RKO (cell line): ENCODE data around the gene F13B.
A peak's percentile ranks its signal among the peaks of the same experiment; 100 is the strongest.
"Not testable (repeated sequence)": the region's sequence is repeated elsewhere in the genome, so short reads cannot be mapped to it uniquely, and the experiment has no call there.

Experiments
- DNase-seq: peaks from one replicate; pipeline ENCODE4 v3.0.0-alpha.2; 2016; ENCODE audit warnings: low spot score

Gene F13B

GRCh38 chr1:197042676-197043341 is 24.3 kb downstream of the F13B start:
- no peak for DNase-seq

DNA sequence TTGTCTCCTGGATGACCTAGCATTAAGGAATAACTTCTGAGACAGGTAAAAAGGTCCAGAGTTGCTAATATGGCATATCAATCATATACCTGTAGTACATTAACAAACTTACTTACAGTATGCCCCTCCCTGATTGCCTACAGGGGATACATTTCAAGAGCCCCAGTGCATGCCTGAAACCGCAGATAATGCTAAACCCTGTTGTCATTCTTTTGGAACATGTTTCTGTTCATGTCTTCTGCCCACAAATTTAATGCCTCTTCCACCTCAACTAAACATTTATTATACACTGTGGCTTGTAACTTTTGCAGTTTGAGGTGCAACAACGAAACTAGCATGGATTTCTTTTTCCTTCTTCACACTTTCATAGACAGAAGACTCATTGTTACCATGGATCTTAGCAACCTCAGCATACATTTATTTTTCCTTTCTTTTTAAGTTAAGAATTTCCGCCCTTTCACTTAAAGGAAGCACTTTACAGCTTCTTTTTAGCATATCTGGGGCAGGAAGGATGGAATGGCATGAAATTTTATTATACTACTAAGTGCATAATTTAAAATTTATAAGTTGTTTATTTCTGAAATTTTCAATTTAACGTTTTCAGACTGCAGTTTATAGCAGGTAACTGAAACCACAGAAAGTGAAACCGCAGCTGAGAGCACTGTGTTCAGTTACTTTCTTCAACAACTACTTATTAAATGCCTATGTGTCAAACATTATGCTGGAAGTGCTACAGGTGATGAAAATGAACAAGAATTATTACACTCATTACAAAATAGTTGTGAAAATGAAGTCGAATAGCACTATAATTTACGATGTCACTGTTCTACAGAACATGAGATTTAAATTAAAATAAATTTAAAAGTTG is 25.3 kb downstream of the F13B start:
- DNase-seq: no peak

- DNase-seq: no peak
Observed at GRCh38 chr1:197036861-197037260, 30.2 kb downstream of the F13B start.

DNA sequence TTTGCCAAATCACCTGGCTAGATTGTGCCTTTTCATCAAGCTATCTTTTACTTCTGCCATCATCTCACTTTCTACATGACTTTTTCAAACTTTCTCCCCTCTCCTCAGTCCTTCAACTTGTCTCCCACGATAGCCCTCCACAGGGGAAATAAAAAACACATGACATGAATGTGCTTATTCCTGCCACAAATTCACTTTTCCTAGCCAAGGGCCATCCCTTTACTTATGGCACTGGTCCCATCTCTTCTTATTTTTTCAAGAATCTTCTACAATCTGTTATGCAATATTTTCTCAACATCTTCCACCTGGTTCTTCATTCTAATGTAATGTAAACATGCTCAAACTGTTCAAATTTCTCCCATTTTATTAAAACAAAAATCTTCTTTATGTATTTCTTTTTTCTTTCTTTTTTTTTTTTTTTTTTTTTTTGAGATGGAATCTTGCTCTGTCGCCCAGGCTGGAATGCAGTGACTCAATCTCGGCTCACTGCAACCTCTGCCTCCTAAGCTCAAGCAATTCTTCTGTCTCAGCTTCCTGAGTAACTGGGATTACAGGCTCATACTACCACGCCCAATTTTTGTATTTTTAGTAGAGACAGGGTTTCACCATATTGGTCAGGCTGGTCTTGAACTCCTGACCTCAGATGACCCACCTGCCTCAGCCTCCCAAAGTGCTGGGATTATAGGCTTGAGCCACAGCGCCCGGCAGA is 32.3 kb downstream of the F13B start:
- peak; percentile 76 for DNase-seq

DNA sequence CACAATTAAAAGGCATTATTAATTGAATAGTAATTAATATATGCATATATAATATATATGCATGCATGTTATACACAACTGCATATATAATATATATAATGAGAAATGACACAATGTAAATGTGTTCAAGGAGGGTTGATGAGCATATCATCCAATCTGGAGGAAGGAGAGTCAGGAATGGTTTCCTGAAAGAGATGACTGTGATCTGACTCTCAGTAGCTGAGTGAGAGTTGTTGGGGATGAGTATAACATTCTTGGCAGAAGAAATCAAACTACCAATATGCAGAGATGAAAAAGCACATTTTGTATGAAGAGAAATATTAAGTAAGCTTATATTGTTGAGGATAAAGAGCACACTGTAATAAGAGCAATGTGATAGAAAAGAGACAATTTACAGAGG is 37.3 kb downstream of the F13B start:
- DNase-seq: peak; percentile 28

DNA sequence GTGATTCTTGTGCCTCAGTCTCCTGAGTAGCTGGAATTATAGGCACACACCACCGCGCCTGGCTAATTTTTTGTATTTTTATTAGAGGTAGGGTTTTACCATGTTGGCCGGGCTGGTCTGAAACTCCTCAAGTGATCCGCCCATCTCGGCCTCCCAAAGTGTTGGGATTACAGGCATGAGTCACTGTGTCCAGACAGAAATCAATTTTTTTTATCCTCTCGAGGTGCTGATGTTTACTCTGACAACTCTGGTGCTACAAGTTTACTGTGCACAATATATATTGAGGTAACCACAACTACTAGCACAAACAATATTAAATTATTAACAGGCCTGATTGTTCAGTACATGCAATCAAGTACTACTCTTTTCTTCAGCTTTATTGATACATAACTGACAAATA is 39.7 kb downstream of the F13B start:
- no peak for DNase-seq

DNA sequence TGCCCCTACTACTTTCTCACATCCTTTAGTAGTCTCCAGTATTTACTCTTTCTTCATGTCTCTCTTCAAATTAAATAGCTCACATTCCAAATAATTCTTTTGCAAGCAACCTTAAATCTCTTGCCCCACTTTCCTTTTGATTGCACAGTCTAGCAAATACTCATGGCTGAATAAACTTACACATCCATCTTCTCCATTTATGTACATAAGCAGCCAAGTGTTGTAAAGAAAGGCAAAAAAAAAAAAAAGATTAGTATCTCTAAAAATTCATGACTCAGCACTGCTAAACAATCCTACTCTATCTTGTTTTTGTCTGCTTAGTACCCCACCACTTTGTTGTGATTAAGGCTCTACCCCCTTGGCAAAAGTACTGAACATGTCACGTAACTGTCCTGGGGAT is 42.6 kb downstream of the F13B start:
- DNase-seq: no peak

GRCh38 chr1:197021716-197022115 is 45.3 kb downstream of the F13B start:
- no peak for DNase-seq

DNA sequence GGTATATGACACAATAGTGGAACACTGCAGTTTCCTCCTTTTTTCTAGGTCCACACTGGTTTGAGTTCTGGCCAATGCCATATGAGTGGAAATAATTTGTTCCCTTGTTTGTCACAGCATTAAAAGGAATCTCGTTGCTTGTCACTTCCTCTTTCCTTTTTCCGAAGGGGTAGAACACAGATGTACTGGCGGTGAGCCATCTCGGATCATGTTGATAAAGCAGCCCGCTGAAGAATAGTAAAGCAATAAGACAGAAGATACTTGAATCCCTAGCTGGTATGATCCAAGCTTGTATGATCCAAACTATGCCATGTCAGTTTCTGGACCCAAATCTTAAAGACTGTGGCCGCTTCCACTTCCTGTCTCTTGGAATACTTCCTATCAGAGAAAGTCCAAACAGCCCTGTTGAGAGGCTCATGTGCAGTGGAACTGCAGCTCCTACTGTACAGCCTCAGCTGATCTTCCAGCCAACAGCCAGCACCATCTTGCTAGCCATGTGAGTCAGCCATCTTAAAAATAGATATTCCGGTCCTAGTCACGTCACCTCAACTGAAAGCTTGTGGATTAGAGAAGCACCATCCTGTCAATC is 49.4 kb downstream of the F13B start:
- no peak for DNase-seq

DNA sequence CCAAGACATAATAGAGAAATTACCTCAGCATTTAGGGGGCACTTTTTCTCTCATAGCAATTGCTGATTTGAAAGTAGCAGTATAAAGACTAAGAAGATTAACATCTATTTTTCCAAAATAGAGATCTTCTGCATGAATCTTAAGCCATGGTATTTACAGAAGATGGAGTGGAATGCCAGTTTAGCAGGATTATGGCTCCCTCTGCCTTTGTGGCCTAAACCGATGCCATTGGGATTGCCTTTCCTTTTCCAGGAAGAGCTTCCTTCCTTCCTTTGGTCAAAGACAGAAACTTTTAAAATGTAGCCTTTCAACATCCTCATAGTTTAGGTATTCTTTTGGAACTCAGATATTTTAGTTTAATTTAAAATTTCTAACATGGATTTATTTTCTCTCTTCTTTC is 50.3 kb downstream of the F13B start:
- DNase-seq: no peak

DNA sequence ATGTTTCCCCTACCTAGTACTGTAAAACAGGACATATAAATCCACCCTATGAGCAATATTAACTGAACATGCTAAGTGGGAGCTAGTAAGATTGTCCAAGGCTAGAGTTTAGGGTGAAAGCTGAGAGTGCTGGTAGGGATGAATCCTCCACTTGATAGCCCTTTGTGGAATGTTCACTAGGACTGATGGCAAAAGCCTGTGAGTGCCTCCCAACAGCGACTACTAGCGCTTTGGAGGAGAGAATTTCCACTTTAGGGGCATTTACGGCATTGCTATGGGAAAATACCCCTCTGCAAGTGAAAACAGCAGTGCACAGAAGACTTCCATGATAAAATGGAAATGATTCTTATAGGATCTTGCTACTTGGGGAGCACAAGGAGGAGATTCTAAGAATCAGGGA is 53.8 kb downstream of the F13B start:
- DNase-seq: no peak

GRCh38 chr1:197011614-197012013 is 55.4 kb downstream of the F13B start:
- no peak for DNase-seq

GRCh38 chr1:197008861-197009260 is 58.2 kb downstream of the F13B start:
- DNase-seq: no peak

DNA sequence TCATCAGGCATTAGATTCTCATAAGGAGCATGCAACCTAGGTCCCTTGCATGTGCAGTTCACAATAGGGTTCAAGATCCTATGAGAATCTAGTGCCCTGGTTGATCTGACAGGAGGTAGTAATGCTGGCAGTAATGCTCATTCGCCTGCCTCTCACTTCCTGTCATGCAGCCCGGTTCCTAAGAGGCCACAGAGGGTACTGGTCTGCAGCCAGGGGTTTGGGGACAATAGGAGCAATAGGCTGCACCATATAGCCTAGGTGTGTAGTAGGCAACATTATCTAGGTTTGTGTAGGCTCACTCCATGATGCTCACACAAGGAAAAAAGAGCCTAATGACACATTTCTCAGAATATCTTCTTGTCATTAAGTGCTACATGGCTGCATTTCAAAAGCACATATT is 63.9 kb downstream of the F13B start:
- DNase-seq: no peak

GRCh38 chr1:197001828-197002227 is 65.2 kb downstream of the F13B start:
- DNase-seq: no peak

DNA sequence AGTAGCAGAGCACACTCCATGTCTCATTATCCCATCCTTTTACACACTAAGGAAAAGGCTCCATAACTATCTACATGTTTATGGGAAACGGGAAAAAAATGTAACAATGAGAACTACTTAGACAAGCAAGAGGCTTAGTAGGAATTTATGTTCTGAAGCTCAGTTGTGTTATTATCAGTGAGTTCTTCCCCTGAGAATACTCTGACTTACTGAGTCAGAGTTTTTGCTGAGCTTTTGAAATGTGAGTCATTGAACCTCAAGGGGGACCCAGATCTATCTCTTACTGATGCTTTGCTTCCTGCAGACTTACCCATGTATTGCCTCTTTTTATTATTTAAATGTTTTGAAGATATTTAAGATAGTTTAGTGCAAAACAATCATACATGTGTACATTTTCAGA is 69.6 kb downstream of the F13B start:
- DNase-seq: peak; percentile 45

DNA sequence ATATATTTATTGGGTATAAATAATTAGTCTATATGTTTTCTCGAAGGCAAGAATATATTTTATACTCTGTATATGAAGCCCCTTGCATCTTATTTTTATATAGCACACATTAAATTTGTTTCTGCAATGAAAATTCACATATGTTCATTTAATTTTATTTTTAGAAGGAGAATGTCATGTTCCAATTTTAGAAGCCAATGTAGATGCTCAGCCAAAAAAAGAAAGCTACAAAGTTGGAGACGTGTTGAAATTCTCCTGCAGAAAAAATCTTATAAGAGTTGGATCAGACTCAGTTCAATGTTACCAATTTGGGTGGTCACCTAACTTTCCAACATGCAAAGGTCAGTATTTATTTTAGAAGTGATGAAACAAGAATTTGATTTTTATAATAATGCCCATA is 73.1 kb downstream of the F13B start:
- no peak for DNase-seq

GRCh38 chr1:196991919-196992651 is 75.0 kb downstream of the F13B start:
- DNase-seq: not testable (repeated sequence)
